Measurements from ENCODE around the gene AUTS2. TPM values are rescaled to one million over a fixed set of nuclear protein-coding genes. Genes with fewer than 3 reads are reported as not detected.

The AUTS2 gene
- total and polyA plus RNA-seq, 4 donors = 4.9 to 24.4 (median 7.0) TPM

- H3K36me3 ChIP-seq (ENCODE audit: control insufficient read depth in 4 of 4, insufficient read depth in 3 of 4, low read depth in 1 of 4, low read length in 3 of 4) = no peaks in the 10 kb centered on the region
- no peak overlapping the region for H3K4me3 ChIP-seq (ENCODE audit: low read depth in 1 of 3, low read length in 3 of 3)
- TF ChIP-seq, protein P1, sequence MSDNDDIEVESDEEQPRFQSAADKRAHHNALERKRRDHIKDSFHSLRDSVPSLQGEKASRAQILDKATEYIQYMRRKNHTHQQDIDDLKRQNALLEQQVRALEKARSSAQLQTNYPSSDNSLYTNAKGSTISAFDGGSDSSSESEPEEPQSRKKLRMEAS (IDR thresholded peaks at IDR 0.05) = no peak
- TF ChIP-seq RAD21 (IDR thresholded peaks at IDR 0.05) (no peak), NR2F2 (IDR thresholded peaks at IDR 0.05) (no peak), GABPA (IDR thresholded peaks at IDR 0.05 in 1 of 2, conservative IDR thresholded peaks at IDR 0.05 in 1 of 2) (no peak), RXRA (IDR thresholded peaks at IDR 0.05) (no peak), HNF4A (conservative IDR thresholded peaks at IDR 0.05) (no peak), YY1 (IDR thresholded peaks at IDR 0.05) (no peak), TAF1 (conservative IDR thresholded peaks at IDR 0.05) (no peak), FOXA1 (IDR thresholded peaks at IDR 0.05) (no peak), HNF4G (IDR thresholded peaks at IDR 0.05) (no peak)
- no peaks in the 10 kb centered on the region for H3K27me3 ChIP-seq (ENCODE audit: control insufficient read depth in 4 of 4, insufficient read depth in 4 of 4, low read length in 3 of 4)
- WGBS = 95% methylated on average over 3 of the region's 3 CpGs
- no peaks in the 10 kb centered on the region for H3K9me3 ChIP-seq (ENCODE audit: control insufficient read depth in 4 of 4, low read length in 3 of 4)
- H3K27ac ChIP-seq (ENCODE audit: low read depth in 1 of 2, low read length in 2 of 2) = no peak overlapping the region
- no peaks in the 10 kb centered on the region for H3K4me1 ChIP-seq (ENCODE audit: control insufficient read depth in 4 of 4, insufficient read depth in 4 of 4, low read length in 3 of 4)
- no peak overlapping the region for H3K9ac ChIP-seq (ENCODE audit: low read depth in 1 of 2, low read length in 2 of 2)
- no peak for DNase-seq (ENCODE audit: low spot score)
These were observed 914.5 kb downstream of the AUTS2 start for GRCh38 chr7:70512761-70513160.

DNA sequence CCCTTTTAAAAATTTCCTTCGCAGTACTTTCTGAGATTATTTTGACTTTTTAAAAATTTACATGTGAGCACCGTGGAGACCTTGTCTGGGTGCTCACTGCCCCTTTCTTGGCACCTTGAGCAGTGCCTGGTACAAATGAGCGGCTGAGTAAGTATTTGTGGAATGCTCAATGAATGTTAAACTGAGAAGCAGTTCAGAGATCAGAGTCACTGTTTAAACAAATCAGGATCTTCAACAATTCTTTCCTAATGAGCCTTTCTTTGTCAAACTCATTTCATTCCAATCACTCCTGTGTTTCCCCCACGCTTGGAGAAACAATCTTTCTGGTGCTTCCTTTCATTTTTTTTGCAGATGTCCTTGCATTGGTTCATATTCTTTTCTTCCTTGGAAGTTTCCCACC, 922.3 kb downstream of the AUTS2 start:
- H3K27ac ChIP-seq (ENCODE audit: low read depth in 1 of 2, low read length in 2 of 2) = no peak overlapping the region
- 56% methylated on average over 4 of the region's 4 CpGs for WGBS
- H3K9me3 ChIP-seq (ENCODE audit: control insufficient read depth in 4 of 4, low read length in 3 of 4) = no peaks in the 10 kb centered on the region
- no peaks in the 10 kb centered on the region for H3K36me3 ChIP-seq (ENCODE audit: control insufficient read depth in 4 of 4, insufficient read depth in 3 of 4, low read depth in 1 of 4, low read length in 3 of 4)
- TF ChIP-seq YY1 (IDR thresholded peaks at IDR 0.05) = no peak
- TF ChIP-seq HNF4G (IDR thresholded peaks at IDR 0.05) = no peak
- peak in 1 of 2 donors; percentile 13 for TF ChIP-seq RAD21 (IDR thresholded peaks at IDR 0.05)
- TF ChIP-seq TAF1 (conservative IDR thresholded peaks at IDR 0.05) = no peak
- no peak for TF ChIP-seq SP1 (IDR thresholded peaks at IDR 0.05)
- TF ChIP-seq HNF4A (conservative IDR thresholded peaks at IDR 0.05) = peak in 1 of 2 donors; percentile 19
- no peak for TF ChIP-seq RXRA (IDR thresholded peaks at IDR 0.05)
- TF ChIP-seq FOXA2 (IDR thresholded peaks at IDR 0.05) = no peak
- no peaks in the 10 kb centered on the region for H3K27me3 ChIP-seq (ENCODE audit: control insufficient read depth in 4 of 4, insufficient read depth in 4 of 4, low read length in 3 of 4)
- peaks cover 0 to 12% (median 9%) of the 10 kb centered on the region in 4 donors for H3K4me1 ChIP-seq (ENCODE audit: control insufficient read depth in 4 of 4, insufficient read depth in 4 of 4, low read length in 3 of 4)
- no peak overlapping the region for H3K4me3 ChIP-seq (ENCODE audit: low read depth in 1 of 3, low read length in 3 of 3)
- H3K9ac ChIP-seq (ENCODE audit: low read depth in 1 of 2, low read length in 2 of 2) = no peak overlapping the region
- no peak for DNase-seq (ENCODE audit: low spot score)

DNA sequence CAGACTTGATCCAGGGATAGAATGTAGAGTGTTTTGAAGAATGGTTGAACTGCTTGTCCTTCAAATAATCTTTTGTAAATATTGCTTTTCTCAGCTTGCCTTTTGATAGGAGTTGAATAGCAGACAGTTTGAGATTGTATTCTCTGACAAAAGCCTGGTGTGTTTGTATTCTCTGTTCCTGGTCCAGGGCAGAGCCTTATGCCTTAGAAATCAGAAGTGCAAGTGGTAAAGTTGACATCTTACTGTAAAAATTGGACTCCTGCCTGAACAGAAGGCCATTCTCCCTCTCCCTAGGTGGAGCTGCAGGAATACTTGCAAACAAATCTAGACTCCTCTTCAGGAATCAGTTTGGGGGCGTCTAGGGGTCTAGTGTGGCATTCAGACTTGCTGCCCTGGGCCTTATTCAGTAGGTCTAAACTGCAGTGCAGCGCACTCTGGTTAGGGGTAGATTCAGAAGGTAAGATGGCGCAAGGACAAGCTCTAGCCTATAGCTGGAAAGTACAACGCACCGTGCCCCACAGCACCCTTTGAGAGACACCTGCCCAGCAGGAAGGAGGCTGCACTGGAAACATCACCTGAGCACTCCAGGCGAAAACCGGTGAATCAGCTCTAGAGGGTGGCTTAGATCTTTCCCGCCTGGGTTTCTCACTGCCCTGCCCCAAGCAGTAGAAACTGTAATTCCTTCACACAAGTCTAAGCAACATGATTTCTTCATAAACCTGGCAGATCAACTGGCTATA, 925.1 kb downstream of the AUTS2 start:
- H3K9ac ChIP-seq (ENCODE audit: low read depth in 1 of 2, low read length in 2 of 2) = no peak overlapping the region
- WGBS = 90% methylated on average over 8 of the region's 8 CpGs

More for the DNA sequence above, 925.1 kb downstream of the AUTS2 start:
- no peaks in the 10 kb centered on the region for H3K27me3 ChIP-seq (ENCODE audit: control insufficient read depth in 4 of 4, insufficient read depth in 4 of 4, low read length in 3 of 4)
- H3K4me3 ChIP-seq (ENCODE audit: low read depth in 1 of 3, low read length in 3 of 3) = no peak overlapping the region
- H3K36me3 ChIP-seq (ENCODE audit: control insufficient read depth in 4 of 4, insufficient read depth in 3 of 4, low read depth in 1 of 4, low read length in 3 of 4) = no peaks in the 10 kb centered on the region
- H3K4me1 ChIP-seq (ENCODE audit: control insufficient read depth in 4 of 4, insufficient read depth in 4 of 4, low read length in 3 of 4) = peaks cover 0 to 12% (median 9%) of the 10 kb centered on the region in 4 donors
- DNase-seq (ENCODE audit: low spot score) = no peak
- TF ChIP-seq, protein P2, sequence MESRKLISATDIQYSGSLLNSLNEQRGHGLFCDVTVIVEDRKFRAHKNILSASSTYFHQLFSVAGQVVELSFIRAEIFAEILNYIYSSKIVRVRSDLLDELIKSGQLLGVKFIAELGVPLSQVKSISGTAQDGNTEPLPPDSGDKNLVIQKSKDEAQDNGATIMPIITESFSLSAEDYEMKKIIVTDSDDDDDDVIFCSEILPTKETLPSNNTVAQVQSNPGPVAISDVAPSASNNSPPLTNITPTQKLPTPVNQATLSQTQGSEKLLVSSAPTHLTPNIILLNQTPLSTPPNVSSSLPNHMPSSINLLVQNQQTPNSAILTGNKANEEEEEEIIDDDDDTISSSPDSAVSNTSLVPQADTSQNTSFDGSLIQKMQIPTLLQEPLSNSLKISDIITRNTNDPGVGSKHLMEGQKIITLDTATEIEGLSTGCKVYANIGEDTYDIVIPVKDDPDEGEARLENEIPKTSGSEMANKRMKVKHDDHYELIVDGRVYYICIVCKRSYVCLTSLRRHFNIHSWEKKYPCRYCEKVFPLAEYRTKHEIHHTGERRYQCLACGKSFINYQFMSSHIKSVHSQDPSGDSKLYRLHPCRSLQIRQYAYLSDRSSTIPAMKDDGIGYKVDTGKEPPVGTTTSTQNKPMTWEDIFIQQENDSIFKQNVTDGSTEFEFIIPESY (IDR thresholded peaks at IDR 0.05) = no peak
- no peak for TF ChIP-seq HNF4A (conservative IDR thresholded peaks at IDR 0.05)
- TF ChIP-seq GABPA (IDR thresholded peaks at IDR 0.05 in 1 of 2, conservative IDR thresholded peaks at IDR 0.05 in 1 of 2) = no peak
- no peak for TF ChIP-seq SP1 (IDR thresholded peaks at IDR 0.05)
- peak in 1 of 2 donors; percentile 13 for TF ChIP-seq RAD21 (IDR thresholded peaks at IDR 0.05)
- H3K9me3 ChIP-seq (ENCODE audit: control insufficient read depth in 4 of 4, low read length in 3 of 4) = no peaks in the 10 kb centered on the region
- no peak overlapping the region for H3K27ac ChIP-seq (ENCODE audit: low read depth in 1 of 2, low read length in 2 of 2)
